PC-3 (cell line): ENCODE measurements around the gene VTA1. TPM values are rescaled to one million over a fixed set of nuclear protein-coding genes. Genes with fewer than 3 reads are reported as not detected.
"Not testable (repeated sequence)": the region's sequence is repeated elsewhere in the genome, so short reads cannot be mapped to it uniquely, and the experiment has no call there.

ENCODE experiments used
- ATAC-seq: fragments of 200-7000 bp; cut with Tn5 transposase; 2 replicates; pipeline ENCODE4 v1.9.1; 2020; ENCODE audit warnings: mild to moderate bottlenecking, moderate library complexity
- Bru-seq: library from RNA; stranded (reverse); fragments of 400-500 nt; gene quantifications from one replicate; lab custom pipeline; 2021; lab: Mats Ljungman, UMichigan
- BruChase-seq, 2 experiments: library from RNA; stranded (reverse); fragments of 400-500 nt; gene quantifications; one replicate each; lab custom pipeline; 2021; lab: Mats Ljungman, UMichigan
- BruUV-seq: library from RNA; stranded (reverse); fragments of 400-500 nt; replicated peaks from 2 replicates; lab custom pipeline; 2021; lab: Mats Ljungman, UMichigan
- CTCF ChIA-PET: fragments of 300-600 bp; sonication (Branson Sonifier 250); formaldehyde crosslinking; loops from one replicate; lab custom pipeline; 2022; ENCODE audit warnings: antibody characterized with exemption; lab: Charles Lee
- POLR2A ChIA-PET: fragments of 300-600 bp; sonication (Branson Sonifier 250); formaldehyde crosslinking; loops from one replicate; lab custom pipeline; 2022; ENCODE audit warnings: antibody characterized with exemption; ENCODE audit not compliant: unreplicated experiment; lab: Charles Lee
- DNase-seq: peaks from one replicate; pipeline ENCODE4 v3.0.0-alpha.2; 2015
- H2AFZ ChIP-seq: fragments of 300-600 bp; sonication (generic); 2 replicates; pipeline ENCODE4 v1.6.0; 2016; ENCODE audit warnings: antibody characterized with exemption, low read length
- H3F3A ChIP-seq: fragments of 300-600 bp; sonication (generic); one replicate; pipeline ENCODE4 v1.6.0; 2017; ENCODE audit warnings: antibody characterized with exemption, low read length, control low read depth, mild to moderate bottlenecking; ENCODE audit not compliant: unreplicated experiment
- H3K27ac ChIP-seq: fragments of 300-600 bp; sonication (generic); 2 replicates; pipeline ENCODE4 v1.5.1; 2016; ENCODE audit warnings: mild to moderate bottlenecking, low read length
- H3K27me3 ChIP-seq: fragments of 300-600 bp; sonication (generic); 2 replicates; pipeline ENCODE4 v1.6.1; 2016; ENCODE audit warnings: low read length, mixed read lengths
- H3K36me3 ChIP-seq: fragments of 300-600 bp; sonication (generic); 2 replicates; pipeline ENCODE4 v1.6.1; 2016; ENCODE audit warnings: low read depth, mixed run types, low read length, mixed read lengths
- H3K4me1 ChIP-seq: fragments of 300-600 bp; sonication (generic); 2 replicates; pipeline ENCODE4 v1.5.1; 2016; ENCODE audit warnings: low read length; ENCODE audit not compliant: insufficient read depth
- H3K4me2 ChIP-seq: fragments of 300-600 bp; sonication (generic); 2 replicates; pipeline ENCODE4 v1.6.0; 2016; ENCODE audit warnings: low read length
- H3K4me3 ChIP-seq: fragments of 300-600 bp; sonication (generic); 2 replicates; pipeline ENCODE4 v1.5.1; 2016; ENCODE audit warnings: mild to moderate bottlenecking, low read length, mixed read lengths
- H3K79me2 ChIP-seq: fragments of 300-600 bp; sonication (generic); 2 replicates; pipeline ENCODE4 v1.6.1; 2017; ENCODE audit warnings: low read length, mixed read lengths
- H3K9ac ChIP-seq: fragments of 300-600 bp; sonication (generic); 2 replicates; pipeline ENCODE4 v1.6.0; 2016; ENCODE audit warnings: mild to moderate bottlenecking, low read length
- H3K9me2 ChIP-seq: fragments of 300-600 bp; sonication (generic); replicated peaks from 2 replicates; pipeline ENCODE4 v1.6.1; 2016; ENCODE audit warnings: mixed run types, low read length, mixed read lengths
- H3K9me3 ChIP-seq: fragments of 300-600 bp; sonication (generic); 2 replicates; pipeline ENCODE4 v1.6.1; 2016; ENCODE audit warnings: low read length, mixed read lengths
- H4K20me1 ChIP-seq: fragments of 300-600 bp; sonication (generic); 2 replicates; pipeline ENCODE4 v1.6.1; 2016; ENCODE audit warnings: low read length, mixed read lengths
- CTCF ChIP-seq: fragments of 300-600 bp; sonication (generic); conservative IDR thresholded peaks from 2 replicates; pipeline ENCODE4 v1.5.1; 2017; ENCODE audit warnings: antibody characterized with exemption, low read depth, mild to moderate bottlenecking, low read length
- EZH2 ChIP-seq: fragments of 300-600 bp; sonication (generic); IDR thresholded peaks from one replicate; pipeline ENCODE4 v1.6.1; 2017; ENCODE audit warnings: antibody characterized with exemption, mild to moderate bottlenecking, low read length; ENCODE audit not compliant: unreplicated experiment
- intact Hi-C: fragments of 100-400 bp; cut with micrococcal nuclease; formaldehyde crosslinking; loops from 2 replicates; pipeline ENCODE4 v1.9.0; 2023
- long read RNA-seq: library from polyadenylated mRNA; unstranded; transcript quantifications from one replicate; pipeline ENCODE4 v2.0.0, GENCODE V29; 2021; ENCODE audit not compliant: unreplicated experiment
- total RNA-seq: library from RNA; depleted of rRNA; stranded (reverse); fragments of >200 nt; gene quantifications from 2 replicates; pipeline ENCODE4 v1.2.3, GENCODE V29; 2014; rRNA removed

VTA1 gene
- total RNA-seq (35.9 and 38.6 TPM in 2 replicates), Bru-seq, nascent RNA (percentile 82 among the genes with signal in this experiment), BruChase-seq, experiment 1, labeled RNA remaining after a 6-hour chase (percentile 72 among the genes with signal in this experiment), BruChase-seq, experiment 2, labeled RNA remaining after a 2-hour chase (percentile 71 among the genes with signal in this experiment)
- long read RNA-seq, full-length matches to known transcripts: 106 of 116 reads
- long read RNA-seq, partial matches to known transcripts: 3 of 116 reads
- long read RNA-seq, other reads (novel, unspliced or antisense): 7 of 116 reads

GRCh38 chr6:142146828-142147662 lies at the start of gene VTA1, which contains the start of gene NMBR:
Gene VTA1 (plus strand): TSS chr6:142147263. CDS start chr6:142147288, 25 bp downstream.
Gene NMBR (minus strand): TSS chr6:142147122. CDS start chr6:142088658, 58,464 bp downstream.
- Histone ChIP-seq H3F3A (no peaks in the 10 kb centered on the region), H3K4me1 (peaks cover 14% of the 10 kb centered on the region), H3K4me2 (peak within 1 kb of the TSS; percentile 90), H3K4me3 (peak within 1 kb of the TSS; percentile 93), H3K79me2 (peaks cover 53% of the 10 kb centered on the region), H3K9me2 (no peaks in the 10 kb centered on the region), H3K27ac (peak within 1 kb of the TSS; percentile 7; the same call in 1 of the 2 replicates), H3K36me3 (no peaks in the 10 kb centered on the region), H3K9ac (peak within 1 kb of the TSS; percentile 87), H3K9me3 (no peaks in the 10 kb centered on the region), H3K27me3 (no peaks in the 10 kb centered on the region), H4K20me1 (0 out of 2 replicates have a peak, but pooled peaks cover 4% of the 10 kb centered on the region), H2AFZ (peak within 1 kb of the TSS; percentile 92)
- CTCF ChIA-PET: interaction anchor here (0.6 kb wide), 2 partner anchors 154 to 389 kb away, joined by 3 to 16 read pairs; no protein-coding TSS in a partner anchor
- POLR2A ChIA-PET: no interaction called here
- peak; percentile 98 for DNase-seq
- peak; percentile 99 for ATAC-seq
- BruUV-seq: TSS peak; percentile 65
- intact Hi-C loops: loop anchor here (2.0 to 5.0 kb wide), 2 partner anchors 60 to 155 kb away; partner anchors contain the start of gene ADGRG6
- TF ChIP-seq CTCF (peak; percentile 88), EZH2 (no peak)

GRCh38 chr6:142104820-142105219 lies 42.2 kb upstream of the VTA1 start:
- CTCF ChIA-PET, H3K9ac ChIP-seq, H3F3A ChIP-seq, ATAC-seq, H3K4me3 ChIP-seq, H3K4me2 ChIP-seq, H3K36me3 ChIP-seq, POLR2A ChIA-PET, intact Hi-C loops, DNase-seq, H3K4me1 ChIP-seq, H3K9me2 ChIP-seq, H3K27ac ChIP-seq, H3K9me3 ChIP-seq, H3K79me2 ChIP-seq, H2AFZ ChIP-seq, H3K27me3 ChIP-seq, BruUV-seq, H4K20me1 ChIP-seq: not testable (repeated sequence)

GRCh38 chr6:142110820-142111219 lies 36.2 kb upstream of the VTA1 start:
- H3K27ac ChIP-seq, H3F3A ChIP-seq, H3K4me2 ChIP-seq, H3K4me1 ChIP-seq, H3K9ac ChIP-seq, H3K4me3 ChIP-seq, H3K9me2 ChIP-seq, H3K36me3 ChIP-seq, BruUV-seq, H3K79me2 ChIP-seq, H4K20me1 ChIP-seq, DNase-seq, CTCF ChIA-PET, POLR2A ChIA-PET, ATAC-seq, H2AFZ ChIP-seq, H3K27me3 ChIP-seq, H3K9me3 ChIP-seq: not testable (repeated sequence)
- intact Hi-C loops: loop anchor here (5.0 kb wide), 1 partner anchor 64 kb away; no protein-coding TSS in a partner anchor
